ENCODE measurements around the gene PTH2R. TPM values are rescaled to one million over a fixed set of nuclear protein-coding genes. Genes with fewer than 3 reads are reported as not detected.
"Not testable (repeated sequence)": the region's sequence is repeated elsewhere in the genome, so short reads cannot be mapped to it uniquely, and the experiment has no call there.

Gene PTH2R
- total RNA-seq, 1 experiment from 2014 or later: 0.48 TPM

- Mint-ChIP-seq H3K36me3 (peaks cover 31% of the 10 kb centered on the region), H3K9me3 (peaks cover 34% of the 10 kb centered on the region), H3K4me1 (no peaks in the 10 kb centered on the region), H3K27me3 (ENCODE audit: low read depth) (no peaks in the 10 kb centered on the region; the same call in 1 of the 2 replicates), H3K4me3 (no peak overlapping the region), H3K27ac (no peak overlapping the region)
- TF ChIP-seq FOXK1 (CRISPR knock-in tag; IDR thresholded peaks at IDR 0.05) (no peak), TEAD4 (CRISPR knock-in tag; IDR thresholded peaks at IDR 0.05) (no peak), HMGA2 (CRISPR knock-in tag; IDR thresholded peaks at IDR 0.05) (no peak), PRDM15 (CRISPR knock-in tag; IDR thresholded peaks at IDR 0.05) (no peak), PREB (CRISPR knock-in tag; IDR thresholded peaks at IDR 0.05; ENCODE audit: borderline replicate concordance) (no peak), E2F4 (CRISPR knock-in tag; IDR thresholded peaks at IDR 0.05; ENCODE audit: borderline replicate concordance, low read depth) (no peak)
- no peak for DNase-seq (ENCODE audit: low spot score)
- CTCF ChIA-PET: interaction anchor here (0.6 to 2.7 kb wide), 4 partner anchors 15 to 936 kb away, joined by 3 to 13 read pairs (median 6); partner anchors contain the start of gene PTH2R
- POLR2A ChIA-PET: no interaction called here
- ATAC-seq: no peak
Observed at GRCh38 chr2:208392300-208392699, 14.3 kb upstream of the PTH2R start.

- POLR2A ChIA-PET; H3K27me3 Mint-ChIP-seq (ENCODE audit: low read depth); H3K4me3 Mint-ChIP-seq; H3K27ac Mint-ChIP-seq; H3K4me1 Mint-ChIP-seq; ATAC-seq; CTCF ChIA-PET; DNase-seq (ENCODE audit: low spot score): not testable (repeated sequence)
- Mint-ChIP-seq H3K9me3 (peaks cover 29% of the 10 kb centered on the region), H3K36me3 (peaks cover 31% of the 10 kb centered on the region)
Observed at GRCh38 chr2:208396796-208397195, 9.8 kb upstream of the PTH2R start.

- Mint-ChIP-seq H3K27me3 (ENCODE audit: low read depth) (peaks cover 14% of the 10 kb centered on the region), H3K9me3 (peaks cover 16% of the 10 kb centered on the region), H3K4me3 (no peak overlapping the region), H3K27ac (no peak overlapping the region), H3K4me1 (no peaks in the 10 kb centered on the region), H3K36me3 (peaks cover 19% of the 10 kb centered on the region)
- CTCF ChIA-PET: interaction anchor here (1.1 to 2.5 kb wide), 4 partner anchors 8 to 932 kb away, joined by 3 to 12 read pairs (median 4); partner anchors contain the start of gene PTH2R
- TF ChIP-seq FOXP1 (CRISPR knock-in tag; IDR thresholded peaks at IDR 0.05; ENCODE audit: borderline replicate concordance) (no peak), USF2 (CRISPR knock-in tag; IDR thresholded peaks at IDR 0.05) (no peak), USF1 (CRISPR knock-in tag; IDR thresholded peaks at IDR 0.05) (no peak), IRF1 (CRISPR knock-in tag; IDR thresholded peaks at IDR 0.05) (no peak), GABPB1 (CRISPR knock-in tag; IDR thresholded peaks at IDR 0.05) (no peak), ZBTB43 (CRISPR knock-in tag; IDR thresholded peaks at IDR 0.05) (no peak), ZNF423 (CRISPR knock-in tag; IDR thresholded peaks at IDR 0.05) (no peak)
- ATAC-seq (no peak), DNase-seq (ENCODE audit: low spot score) (no peak)
- POLR2A ChIA-PET: no interaction called here
Observed at GRCh38 chr2:208399201-208399600, 7.4 kb upstream of the PTH2R start.
